HG03159 (cell line): ENCODE results near the gene UTP20.
"Not testable (repeated sequence)": the region's sequence is repeated elsewhere in the genome, so short reads cannot be mapped to it uniquely, and the experiment has no call there.

Experiments used
- ATAC-seq: cut with Tn5 transposase; IDR thresholded peaks from one replicate; pipeline ENCODE4 v1.9.1; 2021; ENCODE audit warnings: mild to moderate bottlenecking, moderate library complexity; ENCODE audit not compliant: unreplicated experiment

Gene UTP20

GRCh38 chr12:101325590-101325989, 45.7 kb downstream of the UTP20 start:
- no peak for ATAC-seq

- no peak for ATAC-seq
These were observed 47.1 kb downstream of the UTP20 start for GRCh38 chr12:101327051-101327450.

DNA sequence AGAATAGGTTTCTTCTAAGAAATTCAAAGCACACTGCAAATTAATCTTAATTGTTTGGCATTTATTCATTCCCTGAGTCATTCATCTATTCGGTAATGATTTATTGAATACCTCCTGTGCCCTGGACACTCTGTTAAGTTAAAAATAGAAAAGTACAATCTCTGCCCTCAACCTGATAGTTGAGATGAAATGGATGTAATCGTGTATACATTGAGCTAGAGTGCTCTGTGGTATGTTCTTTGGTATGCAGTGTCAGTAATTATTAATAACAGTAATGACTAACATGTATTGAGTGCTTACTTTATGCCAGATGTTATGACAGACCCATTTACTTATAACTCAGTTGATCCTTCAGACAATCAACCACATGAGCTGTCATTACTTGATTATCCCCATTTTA, 47.6 kb downstream of the UTP20 start:
- no peak for ATAC-seq

DNA sequence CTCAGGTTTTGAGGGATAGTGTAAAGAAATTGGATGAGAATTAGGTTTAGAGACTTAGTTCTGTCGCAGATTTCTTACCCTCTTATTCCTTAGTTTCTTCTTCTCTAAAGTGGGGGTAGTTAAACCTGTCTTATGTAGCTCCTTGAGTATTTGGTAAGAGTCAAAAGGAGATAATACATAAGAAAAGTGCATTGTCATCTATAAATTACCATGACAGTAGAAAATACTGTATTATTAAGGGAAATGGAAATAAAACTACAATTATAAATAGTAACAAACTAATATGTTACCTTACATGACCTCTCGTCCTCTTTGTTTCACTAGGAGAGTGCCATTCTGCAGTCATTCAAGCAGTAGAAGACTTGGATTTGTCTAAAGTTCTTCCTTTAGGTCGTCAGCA, 49.0 kb downstream of the UTP20 start:
- no peak for ATAC-seq

- ATAC-seq: no peak
These were observed 50.7 kb downstream of the UTP20 start for GRCh38 chr12:101330631-101331030.

GRCh38 chr12:101336437-101336836, 56.5 kb downstream of the UTP20 start:
- no peak for ATAC-seq

DNA sequence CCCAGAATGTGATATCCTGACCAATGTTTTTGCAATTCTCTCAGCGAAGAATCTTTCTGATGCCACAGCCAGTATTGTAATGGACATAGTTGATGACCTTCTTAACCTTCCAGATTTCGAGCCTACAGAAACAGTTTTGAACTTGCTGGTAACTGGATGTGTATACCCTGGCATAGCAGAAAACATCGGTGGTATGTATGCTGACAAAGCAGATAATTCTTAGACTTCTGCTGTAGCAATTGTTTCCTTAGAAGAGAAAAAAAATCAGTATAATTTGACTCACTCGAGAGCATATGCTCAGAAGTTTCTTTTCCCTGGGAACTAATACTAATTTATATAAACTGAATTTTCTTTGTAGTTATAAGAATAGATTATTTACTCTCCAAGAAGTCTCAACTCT, 58.2 kb downstream of the UTP20 start:
- ATAC-seq: no peak

GRCh38 chr12:101343893-101344292, 64.0 kb downstream of the UTP20 start:
- no peak for ATAC-seq

- no peak for ATAC-seq
These were observed 71.8 kb downstream of the UTP20 start for GRCh38 chr12:101351682-101352081.

DNA sequence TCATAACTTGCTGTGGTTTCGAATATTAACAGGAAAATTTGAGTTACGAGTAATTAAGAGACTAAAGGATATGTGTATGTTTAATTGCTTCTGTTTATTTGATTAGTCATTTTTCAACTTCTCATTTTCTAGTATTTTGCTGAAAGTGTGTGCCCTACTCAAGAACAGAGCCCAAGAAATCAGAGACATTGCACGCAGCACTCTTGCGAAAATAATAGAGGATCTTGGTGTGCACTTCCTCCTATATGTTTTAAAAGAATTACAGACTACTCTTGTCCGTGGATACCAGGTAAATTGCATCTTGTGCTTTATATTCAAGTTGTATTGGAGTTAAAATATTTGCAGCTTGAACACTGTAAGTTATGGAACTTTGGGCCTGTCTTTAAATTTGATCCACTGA, 76.9 kb downstream of the UTP20 start:
- no peak for ATAC-seq

GRCh38 chr12:101361455-101361854, 81.5 kb downstream of the UTP20 start:
- no peak for ATAC-seq

DNA sequence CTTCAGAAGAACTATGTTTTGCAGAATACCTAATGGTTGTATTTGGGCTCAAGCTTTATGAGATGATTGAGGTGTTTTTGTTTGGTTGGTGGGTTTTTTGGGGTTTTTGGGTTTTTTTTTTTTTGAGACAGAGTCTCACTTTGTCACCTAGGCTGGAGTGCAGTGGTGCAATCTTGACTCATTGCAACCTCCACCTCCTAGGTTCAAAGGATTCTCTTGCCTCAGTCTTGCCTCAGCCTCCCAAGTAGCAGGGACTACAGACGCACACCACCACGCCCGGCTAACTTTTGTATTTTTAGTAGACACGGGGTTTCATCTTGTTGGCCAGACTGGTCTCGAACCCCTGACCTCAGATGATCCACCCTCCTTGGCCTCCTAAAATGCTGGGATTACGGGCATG, 88.1 kb downstream of the UTP20 start:
- ATAC-seq: no peak

GRCh38 chr12:101372431-101372830, 92.5 kb downstream of the UTP20 start:
- no peak for ATAC-seq

DNA sequence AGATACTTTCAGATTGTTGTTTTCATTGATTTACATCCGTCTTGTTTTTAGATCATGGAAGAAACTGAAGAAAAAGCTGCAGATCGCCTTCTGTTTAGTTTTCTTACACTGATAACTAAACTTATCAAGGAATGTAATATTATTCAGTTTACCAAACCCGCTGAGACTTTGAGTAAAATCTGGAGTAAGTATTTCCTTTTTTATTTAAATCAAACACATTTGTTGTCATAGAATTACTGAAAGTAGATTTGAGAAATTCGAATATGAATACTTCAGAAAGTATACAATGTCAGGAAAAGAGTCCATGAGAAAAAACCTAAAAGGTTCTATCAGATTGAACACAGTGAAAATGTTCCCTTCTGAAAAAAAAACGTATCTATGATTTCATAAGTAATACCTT, 95.7 kb downstream of the UTP20 start:
- ATAC-seq: no peak

GRCh38 chr12:101379149-101379548, 99.2 kb downstream of the UTP20 start:
- no peak for ATAC-seq

DNA sequence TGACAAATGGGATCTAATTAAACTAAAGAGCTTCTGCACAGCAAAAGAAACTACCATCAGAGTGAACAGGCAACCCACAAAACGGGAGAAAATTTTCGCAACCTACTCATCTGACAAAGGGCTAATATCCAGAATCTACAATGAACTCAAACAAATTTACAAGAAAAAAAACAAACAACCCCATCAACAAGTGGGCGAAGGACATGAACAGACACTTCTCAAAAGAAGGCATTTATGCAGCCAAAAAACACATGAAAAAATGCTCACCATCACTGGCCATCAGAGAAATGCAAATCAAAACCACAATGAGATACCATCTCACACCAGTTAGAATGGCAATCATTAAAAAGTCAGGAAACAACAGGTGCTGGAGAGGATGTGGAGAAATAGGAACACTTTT, 111.3 kb downstream of the UTP20 start:
- not testable (repeated sequence) for ATAC-seq

GRCh38 chr12:101407049-101407435, 127.1 kb downstream of the UTP20 start:
- ATAC-seq: peak; percentile 28

DNA sequence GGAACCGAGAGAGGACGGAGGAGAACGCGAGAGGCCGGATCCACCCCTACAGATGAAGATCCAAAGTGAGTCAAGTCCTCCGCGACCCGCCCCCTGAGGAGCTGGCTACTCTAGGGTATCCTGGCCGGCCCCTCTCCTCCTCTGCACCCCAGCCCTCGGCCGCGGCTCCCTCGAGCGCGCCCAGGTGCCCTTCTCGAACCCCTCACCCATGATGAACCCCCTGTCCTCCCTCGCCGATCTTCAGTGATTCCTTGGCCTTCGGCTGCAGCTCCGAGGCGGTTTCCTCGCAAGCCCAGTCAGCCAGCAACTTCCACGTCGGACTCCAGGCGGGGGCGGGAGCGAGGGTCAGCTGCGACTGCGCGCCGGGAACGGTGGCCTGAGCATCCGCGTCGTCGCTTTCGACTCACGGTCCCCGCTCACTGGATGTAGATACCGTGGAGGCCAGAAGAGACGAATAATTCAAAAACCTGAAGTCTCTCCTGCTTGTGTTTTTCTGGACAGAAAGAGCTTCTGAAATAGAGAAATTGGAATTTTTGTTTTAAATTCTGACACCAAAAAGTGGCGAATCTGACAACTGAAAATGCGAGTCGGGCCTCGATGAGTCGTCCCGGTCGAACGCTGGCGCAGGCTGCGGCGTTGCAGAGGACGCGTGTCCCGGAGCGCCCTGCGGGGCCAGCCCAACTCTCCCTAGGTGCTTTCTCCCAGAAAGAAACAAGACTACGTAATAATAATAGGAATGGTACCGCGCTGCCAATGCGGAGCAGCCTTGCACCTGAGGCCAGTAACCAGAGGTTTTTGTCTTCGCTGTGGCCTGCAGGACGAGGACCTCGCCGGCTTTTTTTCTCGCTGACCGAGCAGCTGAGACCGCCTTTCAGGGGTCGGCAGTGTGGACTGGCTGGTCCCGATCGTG, 127.8 kb downstream of the UTP20 start, which contains the start of gene ARL1:
Gene ARL1, minus strand, starts transcription at position 337 of the 910 bp plus-strand sequence. Its CDS starts 127 bp downstream, at position 210.
- ATAC-seq: peak; percentile 85

GRCh38 chr12:101410169-101410568, 130.3 kb downstream of the UTP20 start:
- not testable (repeated sequence) for ATAC-seq

- no peak for ATAC-seq
These were observed 134.7 kb downstream of the UTP20 start for GRCh38 chr12:101414533-101415119.

- ATAC-seq: no peak
These were observed 135.3 kb downstream of the UTP20 start for GRCh38 chr12:101415228-101415627.

GRCh38 chr12:101422066-101422465, 142.2 kb downstream of the UTP20 start:
- ATAC-seq: not testable (repeated sequence)
